IMR-90 (cell line): Measurements from ENCODE around the gene AKAP13. TPM values are rescaled to one million over a fixed set of nuclear protein-coding genes. Genes with fewer than 3 reads are reported as not detected.

Source experiments
- ATAC-seq: fragments of 200-7000 bp; cut with Tn5 transposase; 2 replicates; pipeline ENCODE4 v1.9.1; 2020; ENCODE audit warnings: low read depth, mild to moderate bottlenecking, moderate library complexity
- BruUV-seq: library from RNA; stranded (reverse); fragments of 400-500 nt; replicated peaks from 2 replicates; lab custom pipeline; 2021; lab: Mats Ljungman, UMichigan
- CTCF ChIA-PET: fragments of 300-600 bp; formaldehyde crosslinking; extraction: SDS; loops from one replicate; lab custom pipeline; 2021; ENCODE audit warnings: antibody characterized with exemption; lab: Yijun Ruan, JAX
- POLR2A ChIA-PET: fragments of 300-600 bp; sonication (Branson Sonifier 250); formaldehyde crosslinking; loops from one replicate; lab custom pipeline; 2022; ENCODE audit warnings: antibody characterized with exemption; ENCODE audit not compliant: unreplicated experiment; lab: Charles Lee
- DNase-seq: peaks from one replicate; pipeline ENCODE4 v3.0.0; 2013
- H2AFZ ChIP-seq: replicated peaks from 2 replicates; pipeline ENCODE3; 2013; ENCODE audit warnings: low read length, mild to moderate bottlenecking; ENCODE audit not compliant: poor library complexity
- H2AK5ac ChIP-seq: 2 replicates; pipeline ENCODE4 v1.6.1; 2013; ENCODE audit warnings: low read depth, low read length, inconsistent platforms
- H2AK9ac ChIP-seq: replicated peaks from 2 replicates; pipeline ENCODE3; 2013; ENCODE audit warnings: mild to moderate bottlenecking, low read depth, low read length, moderate library complexity; ENCODE audit not compliant: poor library complexity
- H2BK120ac ChIP-seq: 2 replicates; pipeline ENCODE4 v1.6.1; 2013; ENCODE audit warnings: low read depth, low read length, inconsistent platforms
- H2BK15ac ChIP-seq: 3 replicates; pipeline ENCODE4 v1.6.1; 2013; ENCODE audit warnings: low read depth, low read length, inconsistent platforms
- H2BK20ac ChIP-seq: 2 replicates; pipeline ENCODE4 v1.6.1; 2013; ENCODE audit warnings: low read depth, mild to moderate bottlenecking, inconsistent platforms, low read length, moderate library complexity
- H2BK5ac ChIP-seq: 2 replicates; pipeline ENCODE4 v1.6.1; 2013; ENCODE audit warnings: mild to moderate bottlenecking, low read depth, low read length, inconsistent platforms; ENCODE audit not compliant: poor library complexity, severe bottlenecking
- H3K14ac ChIP-seq: replicated peaks from 2 replicates; pipeline ENCODE4 v1.6.1; 2013; ENCODE audit warnings: low read depth, low read length, inconsistent platforms
- H3K18ac ChIP-seq: 2 replicates; pipeline ENCODE4 v1.6.1; 2013; ENCODE audit warnings: low read depth, low read length, control low read depth
- H3K23ac ChIP-seq: 2 replicates; pipeline ENCODE4 v1.6.1; 2013; ENCODE audit warnings: low read depth, low read length, inconsistent platforms
- H3K27ac ChIP-seq: 2 replicates; pipeline ENCODE4 v1.5.1; 2013; ENCODE audit warnings: mild to moderate bottlenecking, control low read depth, low read length; ENCODE audit not compliant: insufficient read depth
- H3K27me3 ChIP-seq: 2 replicates; pipeline ENCODE4 v1.6.1; 2013; ENCODE audit warnings: low read length; ENCODE audit not compliant: control insufficient read depth, insufficient read depth
- H3K36me3 ChIP-seq: 2 replicates; pipeline ENCODE4 v1.6.1; 2013; ENCODE audit warnings: low read length, mixed read lengths; ENCODE audit not compliant: control insufficient read depth, insufficient read depth
- H3K4ac ChIP-seq: 2 replicates; pipeline ENCODE4 v1.6.1; 2013; ENCODE audit warnings: low read depth, low read length, inconsistent platforms
- H3K4me1 ChIP-seq: 2 replicates; pipeline ENCODE4 v1.6.1; 2013; ENCODE audit warnings: low read length, mixed read lengths; ENCODE audit not compliant: control insufficient read depth, insufficient read depth
- H3K4me2 ChIP-seq: 2 replicates; pipeline ENCODE4 v1.6.1; 2013; ENCODE audit warnings: low read depth, mild to moderate bottlenecking, control low read depth, low read length, moderate library complexity
- H3K4me3 ChIP-seq: 2 replicates; pipeline ENCODE4 v1.5.1; 2013; ENCODE audit warnings: low read depth, mild to moderate bottlenecking, control low read depth, low read length, moderate library complexity; ENCODE audit not compliant: insufficient read depth
- H3K56ac ChIP-seq: 2 replicates; pipeline ENCODE4 v1.6.1; 2013; ENCODE audit warnings: low read length, inconsistent platforms; ENCODE audit not compliant: insufficient read depth; ENCODE audit errors: extremely low read depth
- H3K79me1 ChIP-seq, 2 experiments: 2 replicates each; pipeline ENCODE4 v1.6.1; 2013; ENCODE audit warnings: low read length in 2 of 2, inconsistent platforms in 1 of 2, low read depth in 1 of 2
- H3K9ac ChIP-seq: 2 replicates; pipeline ENCODE4 v1.6.1; 2013; ENCODE audit warnings: low read depth, low read length, control low read depth
- H3K9me1 ChIP-seq: 2 replicates; pipeline ENCODE4 v1.6.1; 2013; ENCODE audit warnings: low read length, inconsistent platforms; ENCODE audit not compliant: insufficient read depth
- H3K9me3 ChIP-seq: 2 replicates; pipeline ENCODE4 v1.6.1; 2013; ENCODE audit warnings: low read length; ENCODE audit not compliant: control insufficient read depth, insufficient read depth
- H4K20me1 ChIP-seq: 2 replicates; pipeline ENCODE4 v1.6.1; 2013; ENCODE audit warnings: low read length, inconsistent platforms; ENCODE audit not compliant: insufficient read depth
- H4K5ac ChIP-seq: 2 replicates; pipeline ENCODE4 v1.6.1; 2013; ENCODE audit warnings: mild to moderate bottlenecking, low read depth, low read length, control low read depth
- H4K8ac ChIP-seq, 2 experiments: 2 replicates each; pipeline ENCODE4 v1.6.1; 2013; ENCODE audit warnings: low read depth in 2 of 2, low read length in 2 of 2, control low read depth in 1 of 2, inconsistent platforms in 1 of 2
- H4K91ac ChIP-seq: 2 replicates; pipeline ENCODE4 v1.6.1; 2013; ENCODE audit warnings: low read depth, low read length, inconsistent platforms; ENCODE audit not compliant: insufficient read depth
- CTCF ChIP-seq: conservative IDR thresholded peaks from 2 replicates; pipeline ENCODE4 v1.5.1; 2012; ENCODE audit warnings: mild to moderate bottlenecking, low read depth, low read length, improper control_type of control experiment
- FOS ChIP-seq: fragments of 150-350 bp; IDR thresholded peaks from 2 replicates; pipeline ENCODE4 v1.6.1; 2016; ENCODE audit warnings: low read depth, low read length
- MXI1 ChIP-seq: IDR thresholded peaks from 2 replicates; pipeline ENCODE4 v1.6.1; 2012; ENCODE audit warnings: low read depth, mild to moderate bottlenecking, low read length, moderate library complexity, borderline replicate concordance
- RAD21 ChIP-seq: IDR thresholded peaks from 2 replicates; pipeline ENCODE4 v1.6.1; 2012; ENCODE audit warnings: low read length, improper control_type of control experiment
- SMC3 ChIP-seq: fragments of 150-350 bp; IDR thresholded peaks from 2 replicates; pipeline ENCODE4 v1.6.1; 2016; ENCODE audit warnings: low read depth, mild to moderate bottlenecking, antibody characterized with exemption, low read length, moderate library complexity
- USF2 ChIP-seq: fragments of 150-350 bp; IDR thresholded peaks from 2 replicates; pipeline ENCODE4 v1.6.1; 2017; ENCODE audit warnings: mild to moderate bottlenecking, antibody characterized with exemption, low read length, low read depth
- dilution Hi-C: fragments of 300-500 bp; cut with HindIII; formaldehyde crosslinking; loops from one replicate; pipeline ENCODE4 v1.14.3; 2018; ENCODE audit warnings: low sequenced_read_pairs; ENCODE audit not compliant: unreplicated experiment
- in situ Hi-C: fragments of 300-500 bp; cut with MboI; formaldehyde crosslinking; loops from 3 replicates; pipeline ENCODE4 v1.14.3; 2019; ENCODE audit warnings: low sequenced_read_pairs, inconsistent platforms, mixed read lengths
- intact Hi-C: fragments of 100-400 bp; cut with micrococcal nuclease; formaldehyde crosslinking; loops from 2 replicates; pipeline ENCODE4 v1.10.0; 2022
- polyA plus RNA-seq, 3 experiments: library from polyadenylated mRNA; depleted of rRNA; stranded (reverse); fragments of >200 nt; gene quantifications; 2 replicates each; pipeline ENCODE4 v1.2.3, GENCODE V29; 2012; ENCODE audit warnings: low replicate concordance in 1 of 3
- total RNA-seq: library from RNA; depleted of rRNA; stranded (reverse); fragments of >200 nt; gene quantifications from 2 replicates; pipeline ENCODE4 v1.2.3, GENCODE V29; 2012

The AKAP13 gene
- total and polyA plus RNA-seq, 2 of the 4 experiments (the other 2 are of a cell fraction), result 10.4 to 46.4 TPM

DNA sequence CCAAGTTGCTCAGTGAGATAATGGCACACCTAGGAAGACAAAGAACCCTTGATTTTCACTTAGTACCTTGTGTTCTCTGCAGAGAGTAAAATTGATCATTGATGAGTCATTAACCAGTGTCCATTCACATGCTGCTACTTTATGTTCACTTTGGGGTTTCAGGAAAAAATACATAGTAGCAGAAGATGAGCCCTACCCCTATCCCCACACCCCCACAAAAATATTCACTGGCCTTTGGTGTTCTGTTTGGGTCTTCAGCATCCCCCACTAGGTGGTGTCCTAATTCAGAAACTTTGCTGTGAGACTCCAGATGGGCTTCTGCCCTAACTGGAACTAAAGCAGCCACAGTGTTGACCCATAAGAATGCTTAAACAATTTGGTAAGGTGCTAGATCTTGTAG lies 235.5 kb downstream of the AKAP13 start:
- Histone ChIP-seq H3K4ac (no peak overlapping the region), H4K5ac (no peak overlapping the region), H3K4me3 (no peak overlapping the region), H4K8ac (no peak overlapping the region), H3K9me3 (no peaks in the 10 kb centered on the region), H2BK20ac (no peak overlapping the region), H4K91ac (no peak overlapping the region), H2AK9ac (no peak overlapping the region), H3K27ac (no peak overlapping the region), H4K20me1 (no peaks in the 10 kb centered on the region), H2AK5ac (no peak overlapping the region), H3K79me1 (peaks cover 28 to 60% of the 10 kb centered on the region in 2 experiments), H2BK15ac (no peak overlapping the region), H3K56ac (no peak overlapping the region), H2BK120ac (no peak overlapping the region), H3K4me2 (no peak overlapping the region), H3K9me1 (0 out of 2 replicates have a peak, but pooled peaks cover 3% of the 10 kb centered on the region), H3K4me1 (peaks cover 12% of the 10 kb centered on the region), H2AFZ (no peak overlapping the region), H3K18ac (no peak overlapping the region), H3K27me3 (no peaks in the 10 kb centered on the region), H2BK5ac (no peak overlapping the region), H3K23ac (no peak overlapping the region), H3K36me3 (no peaks in the 10 kb centered on the region), H3K14ac (no peak overlapping the region), H3K9ac (no peak overlapping the region)
- BruUV-seq, result no TSS peak
- peak; percentile 53 for TF ChIP-seq RAD21
- peak; percentile 55 for TF ChIP-seq CTCF
- TF ChIP-seq FOS, result no peak
- no peak for TF ChIP-seq MXI1
- TF ChIP-seq USF2, result no peak
- peak; percentile 60 for TF ChIP-seq SMC3
- in situ Hi-C loops (no loop called here), dilution Hi-C loops (no loop called here), intact Hi-C loops (loop anchor here (1.0 to 10.0 kb wide), 4 partner anchors 88 to 319 kb away; partner anchors contain the start of gene KLHL25)
- peak; percentile 52 for DNase-seq
- ChIA-PET POLR2A (no interaction called here), CTCF (no interaction called here)
- peak; percentile 15; the same call in 1 of the 2 replicates for ATAC-seq
